Esophagus muscularis mucosa (tissue), 3 donors: Measurements from ENCODE around the gene CDCA7L.

Source experiments
- POLR2A ChIP-seq: fragments of 450-650 bp; IDR thresholded peaks from one replicate; pipeline ENCODE4 v1.6.1; 2017; ENCODE audit warnings: antibody characterized with exemption, moderate library complexity, mild to moderate bottlenecking, low read depth
- TF ChIP-seq, protein P1 (sequence below), 3 experiments: fragments of 200-600 bp in 2 of 3; fragments of 450-650 bp in 1 of 3; sonication (generic) in 2 of 3; IDR thresholded peaks; one replicate each; pipeline ENCODE4 v1.5.1; 2017 to 2019; ENCODE audit warnings: antibody characterized with exemption in 3 of 3, mild to moderate bottlenecking in 2 of 3, moderate library complexity in 1 of 3

DNA sequence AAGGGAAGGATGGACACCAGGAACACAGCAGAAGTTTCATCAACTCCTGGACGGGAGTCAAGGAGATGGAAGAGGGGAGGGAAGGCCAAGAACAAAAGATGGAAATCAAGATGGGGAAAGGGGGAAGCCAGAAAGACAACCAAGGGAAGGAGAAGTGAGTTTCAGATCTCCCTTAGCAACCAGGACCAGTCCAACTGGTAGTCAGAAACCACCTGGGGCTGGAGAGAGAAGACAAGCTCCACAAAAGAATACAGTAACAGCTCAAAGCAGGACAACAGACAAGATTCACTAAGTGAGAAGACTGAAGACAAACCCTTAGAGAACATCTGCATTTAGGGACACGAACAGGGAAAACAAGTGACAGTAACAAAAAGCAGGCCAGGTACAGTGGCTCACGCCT lies 30.6 kb downstream of the CDCA7L start:
- TF ChIP-seq, protein P1, sequence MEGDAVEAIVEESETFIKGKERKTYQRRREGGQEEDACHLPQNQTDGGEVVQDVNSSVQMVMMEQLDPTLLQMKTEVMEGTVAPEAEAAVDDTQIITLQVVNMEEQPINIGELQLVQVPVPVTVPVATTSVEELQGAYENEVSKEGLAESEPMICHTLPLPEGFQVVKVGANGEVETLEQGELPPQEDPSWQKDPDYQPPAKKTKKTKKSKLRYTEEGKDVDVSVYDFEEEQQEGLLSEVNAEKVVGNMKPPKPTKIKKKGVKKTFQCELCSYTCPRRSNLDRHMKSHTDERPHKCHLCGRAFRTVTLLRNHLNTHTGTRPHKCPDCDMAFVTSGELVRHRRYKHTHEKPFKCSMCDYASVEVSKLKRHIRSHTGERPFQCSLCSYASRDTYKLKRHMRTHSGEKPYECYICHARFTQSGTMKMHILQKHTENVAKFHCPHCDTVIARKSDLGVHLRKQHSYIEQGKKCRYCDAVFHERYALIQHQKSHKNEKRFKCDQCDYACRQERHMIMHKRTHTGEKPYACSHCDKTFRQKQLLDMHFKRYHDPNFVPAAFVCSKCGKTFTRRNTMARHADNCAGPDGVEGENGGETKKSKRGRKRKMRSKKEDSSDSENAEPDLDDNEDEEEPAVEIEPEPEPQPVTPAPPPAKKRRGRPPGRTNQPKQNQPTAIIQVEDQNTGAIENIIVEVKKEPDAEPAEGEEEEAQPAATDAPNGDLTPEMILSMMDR (IDR thresholded peaks at IDR 0.05), result no peak
- TF ChIP-seq POLR2A, result no peak
